ENCODE data around the gene RGS3.

RGS3 gene

DNA sequence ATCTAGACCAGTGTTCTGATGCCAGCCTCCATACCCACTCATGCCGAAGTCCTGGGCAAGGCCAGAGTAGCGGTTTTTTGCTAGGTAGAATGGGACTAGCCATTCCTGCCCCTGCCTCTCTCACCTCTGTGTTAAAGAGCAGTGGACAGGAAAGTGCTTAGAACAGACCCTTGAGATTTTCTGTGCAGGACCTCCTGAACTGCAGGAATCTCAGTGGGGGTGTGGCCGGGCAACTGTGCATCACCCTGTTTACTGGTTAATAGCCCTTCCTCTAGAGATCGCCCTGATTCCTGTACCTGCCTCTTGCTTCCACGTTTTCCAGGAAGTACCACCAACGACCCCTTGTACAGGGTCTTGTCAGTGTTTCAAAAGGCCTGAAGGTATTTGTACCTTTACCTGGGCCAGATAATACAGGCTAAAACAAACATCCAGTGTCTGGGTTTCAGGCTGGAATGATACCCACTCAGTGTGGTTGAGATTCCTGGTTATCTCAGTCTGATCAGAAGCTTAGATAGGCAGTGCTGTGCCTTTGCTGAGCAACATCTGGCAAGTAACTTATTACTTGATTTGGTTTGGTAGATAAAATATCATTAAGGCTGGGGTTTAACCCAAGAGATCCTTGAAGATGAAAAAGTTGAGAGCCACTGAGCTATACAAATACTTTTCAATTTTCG is 65.9 kb downstream of the RGS3 start:
- DNase-seq (ENCODE audit: low spot score) = no peak

DNA sequence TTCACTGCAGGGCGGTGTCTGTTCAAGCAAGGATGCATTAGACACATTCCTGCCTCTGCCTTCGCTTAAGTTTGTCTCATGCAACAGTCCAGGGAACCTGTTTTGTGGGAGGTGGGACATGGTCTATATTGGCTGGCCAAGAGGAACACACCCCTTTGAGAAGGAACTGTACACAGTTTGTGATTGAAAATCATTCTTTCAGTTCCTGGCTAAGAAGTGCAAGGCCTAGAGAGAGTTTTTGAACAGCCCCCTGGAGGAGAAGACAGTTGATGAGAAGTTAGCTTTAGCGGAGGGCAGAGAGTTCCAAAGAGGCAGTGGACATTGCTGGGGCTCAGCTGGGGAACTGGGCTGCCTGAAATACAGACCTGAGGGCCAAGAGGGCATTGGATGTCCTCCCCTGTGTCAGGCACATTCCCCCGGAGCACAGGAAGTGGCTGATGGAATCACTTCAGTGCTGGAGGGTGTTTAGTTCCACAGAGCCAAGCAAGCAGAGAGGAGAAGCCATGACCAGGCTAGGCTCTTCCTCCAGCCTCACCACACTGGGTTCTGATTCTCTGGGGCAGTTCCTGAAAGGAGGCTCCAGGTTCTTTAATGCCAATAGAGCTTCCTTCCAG is 66.6 kb downstream of the RGS3 start:
- no peak for DNase-seq (ENCODE audit: low spot score)

DNA sequence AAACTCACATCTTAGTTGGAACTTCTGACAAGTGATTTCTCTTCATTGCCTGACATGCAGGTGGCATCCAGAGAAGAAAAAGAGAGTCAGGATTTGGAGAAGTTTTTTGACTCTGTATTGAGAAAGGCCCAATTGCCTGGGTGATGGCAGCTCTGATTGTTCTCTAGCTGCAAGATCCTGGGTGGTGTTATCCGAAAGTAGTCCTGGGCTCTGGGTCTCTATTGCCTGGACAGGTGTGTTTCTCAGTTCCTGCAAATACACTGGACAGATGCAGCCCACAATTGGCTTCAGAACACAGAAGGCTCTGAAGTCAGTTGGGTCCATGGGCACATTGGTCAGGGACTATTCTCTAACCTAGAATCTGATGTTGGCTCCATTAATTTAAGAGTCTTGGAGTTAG is 67.4 kb downstream of the RGS3 start:
- DNase-seq (ENCODE audit: low spot score) = no peak

DNA sequence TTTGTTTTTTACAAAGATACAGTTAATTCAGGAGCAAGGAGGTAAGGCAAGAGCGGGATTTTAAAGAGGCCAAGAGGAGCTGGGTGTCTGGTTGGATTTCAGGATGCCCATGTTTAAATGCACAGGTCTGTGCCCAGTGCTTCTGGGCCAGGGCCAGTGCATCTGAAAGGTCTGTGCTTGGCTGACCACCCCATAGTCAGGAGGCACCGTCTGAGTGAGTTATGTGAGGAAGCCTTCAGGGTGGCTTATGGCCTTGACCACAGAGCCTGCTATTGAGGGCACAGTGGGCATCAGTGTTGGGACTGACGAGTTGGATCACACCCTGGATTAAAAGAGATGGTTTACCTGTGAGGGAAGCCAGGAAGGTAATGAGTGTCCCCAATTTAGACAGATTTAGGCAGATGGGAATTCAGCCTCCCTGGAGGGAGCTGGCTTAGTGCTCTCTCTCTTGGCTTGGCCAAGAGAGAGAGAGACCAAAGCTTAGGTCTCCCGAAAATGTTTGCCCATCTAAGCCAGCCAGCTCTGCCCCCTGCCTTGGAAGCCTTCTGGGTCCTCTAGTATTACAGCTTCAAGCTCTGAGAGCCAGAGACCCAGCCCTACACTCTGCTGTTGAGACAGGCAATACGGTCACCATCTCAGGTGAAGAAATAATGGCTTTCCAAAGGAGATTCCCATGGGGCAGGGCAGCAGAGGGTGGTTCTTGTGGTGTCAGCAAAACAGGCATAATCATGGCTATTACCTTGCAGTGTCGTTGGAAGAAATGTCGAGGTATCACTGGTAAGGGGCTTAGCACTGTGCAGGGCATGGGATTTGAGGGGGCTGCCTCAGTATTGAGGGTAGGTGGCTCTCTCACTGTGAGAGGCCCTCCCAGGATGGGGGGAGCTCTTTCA is 68.6 kb downstream of the RGS3 start:
- no peak for DNase-seq (ENCODE audit: low spot score)

DNA sequence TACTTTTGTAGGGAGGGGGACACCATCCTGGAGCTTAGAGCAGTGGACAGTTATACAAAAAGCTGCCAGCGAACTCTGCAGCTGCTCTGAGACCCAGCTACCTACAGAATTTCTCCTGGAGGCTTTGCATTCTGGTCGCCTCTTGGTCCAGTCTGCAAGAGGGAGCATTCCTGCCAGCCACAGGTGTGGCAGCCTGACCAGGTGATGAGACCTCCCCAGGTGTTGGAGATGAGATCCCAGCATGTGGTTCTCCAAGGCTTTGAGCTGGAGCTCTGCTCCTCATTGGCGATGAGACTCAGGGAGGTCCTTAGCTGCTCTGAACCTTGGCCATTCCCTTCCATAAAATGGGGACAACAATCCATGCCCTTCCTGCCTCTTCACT is 69.3 kb downstream of the RGS3 start:
- DNase-seq (ENCODE audit: low spot score) = no peak

DNA sequence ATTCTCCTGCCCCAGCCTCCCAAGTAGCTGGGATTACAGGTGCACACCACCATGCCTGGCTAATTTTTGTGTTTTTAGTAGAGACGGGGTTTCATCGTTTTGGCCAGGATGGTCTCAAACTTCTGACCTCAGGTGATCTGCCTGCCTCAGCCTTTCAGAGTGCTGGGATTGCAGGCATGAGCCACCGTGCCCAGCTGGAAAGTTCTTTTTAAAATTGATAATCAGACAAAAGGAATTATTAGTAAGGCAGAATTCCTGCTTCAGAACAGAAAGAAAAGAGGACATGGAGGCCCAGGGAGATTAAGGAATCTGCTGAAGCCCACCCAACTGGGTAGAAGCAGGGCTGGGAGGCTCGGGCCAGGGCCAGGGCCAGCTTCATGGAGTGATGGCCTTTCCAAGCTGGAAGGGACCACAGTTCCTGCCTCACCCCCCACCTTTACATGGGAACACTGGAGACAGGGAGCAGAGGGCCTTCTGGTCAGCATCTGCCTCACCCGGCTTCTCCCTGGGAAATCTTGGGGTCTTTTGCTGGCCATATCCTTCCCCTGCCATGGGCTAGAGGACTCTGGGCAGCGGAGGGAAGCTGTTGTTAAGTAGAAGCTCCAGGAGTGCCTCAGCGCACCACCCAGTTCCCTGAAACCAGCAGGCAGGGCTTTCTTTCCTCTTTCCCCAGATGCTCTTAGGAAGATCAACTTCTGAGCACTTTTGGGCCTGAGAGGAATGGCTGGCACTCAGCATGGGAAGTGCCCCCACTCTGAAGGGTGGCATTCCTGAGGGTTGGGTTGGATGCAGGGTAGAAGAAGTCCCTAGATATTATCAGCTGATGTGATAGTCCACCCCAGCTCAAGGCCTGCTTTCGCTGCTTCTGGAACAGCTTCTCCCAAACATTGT is 70.1 kb downstream of the RGS3 start:
- DNase-seq (ENCODE audit: low spot score) = no peak

DNA sequence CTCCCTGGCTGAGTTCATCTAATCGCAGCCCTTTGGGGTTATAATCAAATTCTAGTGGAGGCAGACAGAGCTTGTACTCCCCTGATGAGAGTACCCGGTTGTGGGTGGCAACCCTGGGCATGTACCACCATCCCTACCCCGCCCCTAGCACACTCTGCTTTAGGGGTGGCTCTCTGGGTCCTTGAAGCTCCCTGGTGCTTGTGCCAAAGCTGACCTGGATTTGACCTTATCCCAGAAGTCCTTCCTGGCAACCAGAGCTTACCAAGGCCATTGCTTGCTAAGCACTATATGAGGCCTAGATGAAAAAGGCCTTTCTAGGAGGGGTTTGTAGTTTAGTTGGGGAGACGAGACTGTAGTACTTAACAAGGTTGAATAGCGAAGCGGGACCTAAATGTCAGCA is 72.2 kb downstream of the RGS3 start:
- no peak for DNase-seq (ENCODE audit: low spot score)

DNA sequence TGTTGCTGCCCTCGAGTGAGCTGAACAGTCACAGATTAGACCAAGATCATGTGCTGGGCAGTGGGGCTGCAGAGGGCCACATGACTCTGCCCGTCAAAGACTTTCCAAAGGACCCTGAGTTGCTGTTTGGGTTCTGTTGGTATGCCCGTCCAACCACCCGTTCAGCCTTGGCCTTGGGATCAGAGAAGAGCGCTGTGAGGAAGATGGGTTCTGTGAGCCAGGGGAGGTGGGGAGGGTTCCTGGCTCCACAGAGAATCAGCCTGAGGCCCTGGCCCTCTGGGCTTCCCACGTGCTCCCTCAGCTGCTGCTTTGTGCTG is 72.6 kb downstream of the RGS3 start:
- DNase-seq (ENCODE audit: low spot score) = no peak

DNA sequence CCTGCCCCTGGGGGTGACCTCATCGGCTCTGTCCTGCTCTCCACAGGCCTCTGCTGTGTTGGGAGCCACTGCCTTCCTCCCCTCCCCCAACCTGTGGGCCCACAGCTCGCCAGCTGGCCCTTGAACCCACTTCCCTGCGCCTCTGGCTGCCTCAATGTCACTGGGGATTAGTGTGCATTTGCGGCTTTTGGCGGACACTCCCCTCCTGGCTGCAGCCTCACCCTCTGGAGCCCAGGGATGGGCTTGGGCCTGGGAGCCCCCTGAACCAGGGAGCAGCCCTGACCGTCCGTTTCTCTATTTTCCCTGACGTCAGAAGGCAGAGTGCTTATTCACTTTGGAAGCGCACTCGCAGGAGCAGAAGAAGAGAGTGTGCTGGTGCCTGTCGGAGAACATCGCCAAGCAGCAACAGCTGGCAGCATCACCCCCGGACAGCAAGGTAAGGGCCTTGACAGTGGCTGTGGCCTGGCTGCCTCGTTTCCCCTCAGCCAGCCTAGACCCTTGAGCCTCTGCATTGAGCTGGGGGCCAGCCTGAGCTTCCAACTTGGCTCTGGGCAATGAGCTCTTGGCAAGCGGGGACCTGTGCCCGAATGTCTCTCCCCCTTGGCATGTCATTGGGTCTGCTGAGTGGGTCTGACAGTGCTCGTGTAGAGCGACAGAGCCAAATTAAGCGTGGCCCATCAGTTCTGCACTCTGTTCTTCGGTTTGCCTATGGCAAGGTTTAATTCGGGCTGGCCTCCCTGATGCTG is 73.1 kb downstream of the RGS3 start:
- DNase-seq (ENCODE audit: low spot score) = no peak

DNA sequence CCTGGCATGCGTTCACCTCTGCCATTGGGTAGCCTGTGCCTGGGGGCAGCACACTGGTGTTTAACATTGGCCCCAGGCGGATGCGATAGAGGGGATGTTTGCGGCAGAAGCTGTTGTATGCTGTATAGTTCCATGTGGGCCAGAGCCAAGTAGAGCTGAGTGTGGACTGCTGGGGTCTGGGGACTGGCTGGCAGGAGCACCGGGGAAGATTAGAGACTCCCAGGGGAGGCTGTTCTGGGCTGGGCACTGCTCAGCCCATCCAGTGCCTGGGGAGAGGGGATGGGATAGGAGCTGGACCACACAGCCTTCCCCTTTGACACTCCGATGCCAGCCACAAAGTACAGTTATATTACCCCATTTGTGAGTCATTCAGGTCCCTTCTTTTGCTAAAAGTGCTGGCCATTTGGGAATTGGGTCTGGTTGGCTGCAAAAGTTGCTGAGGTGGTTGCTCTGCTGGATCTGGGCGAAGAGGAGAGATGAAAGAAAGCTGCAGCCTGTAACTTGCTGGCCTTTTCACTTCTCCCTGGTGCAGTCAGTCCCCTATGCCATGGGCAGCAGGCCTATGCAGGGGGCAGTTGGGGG is 73.8 kb downstream of the RGS3 start:
- DNase-seq (ENCODE audit: low spot score) = no peak

DNA sequence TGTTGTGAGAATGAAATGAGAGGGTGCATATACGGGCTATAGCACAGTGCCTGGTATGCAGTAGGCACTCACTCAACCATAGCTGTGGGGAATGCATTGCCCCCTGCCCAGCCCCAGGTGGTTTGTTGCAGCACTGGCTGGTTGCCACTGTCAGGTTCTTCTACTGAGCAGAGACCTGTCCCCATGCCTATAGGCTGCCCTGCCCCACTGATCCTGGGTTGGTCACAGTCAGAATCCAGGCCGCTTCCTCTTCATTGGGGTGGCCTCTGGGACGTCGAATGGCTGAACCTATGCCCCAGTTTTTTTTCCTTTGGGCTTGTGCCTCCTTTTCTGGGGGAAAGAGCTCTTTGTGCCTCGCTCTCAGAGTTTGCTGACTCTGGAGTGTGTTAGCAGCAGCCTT is 74.6 kb downstream of the RGS3 start:
- no peak for DNase-seq (ENCODE audit: low spot score)

DNA sequence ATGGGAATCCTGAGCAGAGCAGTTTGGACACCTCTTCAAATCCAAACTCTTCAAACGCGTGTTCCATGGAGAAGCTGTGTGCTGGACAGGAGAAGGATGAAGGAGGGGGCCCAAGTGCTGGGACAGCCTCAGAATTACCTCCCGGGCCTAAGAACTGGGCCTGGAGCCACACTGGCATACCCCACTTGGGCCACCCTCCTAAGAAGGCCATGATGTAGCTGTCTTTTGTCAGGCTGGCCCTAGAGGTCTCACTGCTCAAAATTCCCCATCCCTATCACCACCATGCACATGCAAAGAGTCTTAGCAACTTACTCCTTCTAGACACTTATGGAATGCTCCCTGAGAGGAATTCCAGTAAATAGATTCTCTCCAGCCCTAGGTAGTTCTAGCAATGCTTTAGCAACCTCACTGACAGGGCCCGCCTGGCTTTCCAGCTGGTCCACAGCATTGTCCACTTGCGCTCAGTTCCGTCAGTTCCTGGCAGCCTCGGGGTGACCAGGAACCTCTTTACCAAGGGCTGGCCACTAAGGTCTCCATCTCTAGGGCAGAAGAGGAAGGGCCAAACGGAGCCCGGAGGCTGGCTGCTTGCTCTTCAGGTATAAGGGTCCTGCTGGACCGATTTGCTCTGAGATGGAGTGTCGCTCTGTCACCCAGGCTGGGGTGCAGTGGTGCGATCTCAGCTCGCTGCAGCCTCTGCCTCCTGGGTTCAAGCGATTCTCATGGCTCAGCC is 75.3 kb downstream of the RGS3 start:
- no peak for DNase-seq (ENCODE audit: low spot score)

DNA sequence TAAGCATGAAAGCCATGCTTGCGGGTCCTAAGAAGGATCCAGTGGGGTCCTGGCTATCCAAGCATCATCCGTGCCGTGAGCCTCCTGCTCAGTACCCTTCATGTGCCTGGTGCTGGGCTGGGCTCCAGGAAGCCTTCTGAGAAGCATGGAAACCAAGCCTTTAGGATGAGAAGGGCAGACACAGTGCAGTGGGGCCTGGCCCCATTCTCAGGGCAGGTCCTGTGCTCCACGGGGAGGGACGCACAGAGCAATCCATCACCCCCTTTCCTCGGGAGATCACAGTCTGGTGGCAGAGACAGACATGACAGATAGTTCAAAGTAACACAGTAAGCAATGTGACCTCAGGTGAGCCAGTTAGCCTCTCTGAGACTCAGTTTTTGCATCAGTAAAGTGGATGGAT is 76.9 kb downstream of the RGS3 start:
- no peak for DNase-seq (ENCODE audit: low spot score)

DNA sequence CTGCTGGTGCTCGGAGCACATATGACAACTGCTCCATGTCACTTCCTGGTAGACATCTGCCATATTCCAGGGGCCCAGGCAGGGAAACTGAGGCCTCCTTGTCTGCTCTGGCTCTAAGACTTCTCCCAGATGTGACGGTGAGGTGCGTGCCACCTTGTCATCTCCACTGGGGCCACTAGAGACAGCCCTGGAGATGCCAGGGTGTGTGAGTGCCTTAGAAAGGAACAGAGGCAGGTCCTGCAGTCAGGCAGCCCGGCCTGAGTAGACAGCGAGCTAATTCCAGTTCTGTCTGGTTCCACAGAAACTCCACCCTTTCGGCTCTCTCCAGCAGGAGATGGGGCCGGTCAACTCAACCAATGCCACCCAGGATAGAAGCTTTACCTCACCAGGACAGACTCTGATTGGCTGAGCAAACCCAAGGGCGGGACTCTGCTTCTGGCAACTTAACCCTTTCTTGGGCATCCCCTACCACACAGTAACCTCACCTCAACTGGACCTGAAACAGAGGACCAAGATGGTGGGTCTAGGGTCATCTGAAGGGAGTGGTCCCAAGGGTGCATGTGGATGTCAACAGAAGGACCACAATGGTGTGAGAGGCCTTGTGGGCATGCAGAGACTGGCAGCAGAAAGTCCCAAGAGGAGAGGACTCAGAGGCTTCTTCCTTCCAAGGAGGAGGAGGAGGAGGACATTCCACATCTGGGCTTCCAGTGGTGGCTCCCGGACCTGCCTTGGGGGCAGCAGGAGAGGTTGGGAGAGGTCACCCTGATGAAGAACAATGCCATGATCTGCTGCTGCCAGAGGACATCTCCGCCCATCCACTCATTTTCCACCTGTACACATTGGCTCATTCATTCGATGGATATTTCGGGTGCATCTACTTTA is 77.7 kb downstream of the RGS3 start:
- peak; percentile 65 for DNase-seq (ENCODE audit: low spot score)

DNA sequence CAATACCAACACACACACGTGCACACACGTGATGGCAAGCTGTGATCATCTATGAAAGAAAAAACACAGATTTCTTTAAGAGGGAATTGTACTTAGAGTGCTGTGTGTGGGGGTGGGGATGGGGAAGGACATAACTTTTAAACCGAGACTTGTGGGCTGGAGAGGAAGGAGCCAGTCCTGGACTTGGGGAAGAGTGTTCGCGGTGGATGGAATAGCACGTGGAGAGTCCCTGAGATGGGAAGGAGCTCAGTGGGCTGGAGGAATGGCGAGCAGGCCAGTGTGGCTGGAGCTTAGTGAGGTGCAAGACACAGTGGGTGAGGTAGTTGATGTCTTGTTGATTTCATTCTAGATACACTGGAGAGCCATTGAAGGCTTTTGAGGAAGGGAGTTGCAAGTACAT is 78.5 kb downstream of the RGS3 start:
- no peak for DNase-seq (ENCODE audit: low spot score)

DNA sequence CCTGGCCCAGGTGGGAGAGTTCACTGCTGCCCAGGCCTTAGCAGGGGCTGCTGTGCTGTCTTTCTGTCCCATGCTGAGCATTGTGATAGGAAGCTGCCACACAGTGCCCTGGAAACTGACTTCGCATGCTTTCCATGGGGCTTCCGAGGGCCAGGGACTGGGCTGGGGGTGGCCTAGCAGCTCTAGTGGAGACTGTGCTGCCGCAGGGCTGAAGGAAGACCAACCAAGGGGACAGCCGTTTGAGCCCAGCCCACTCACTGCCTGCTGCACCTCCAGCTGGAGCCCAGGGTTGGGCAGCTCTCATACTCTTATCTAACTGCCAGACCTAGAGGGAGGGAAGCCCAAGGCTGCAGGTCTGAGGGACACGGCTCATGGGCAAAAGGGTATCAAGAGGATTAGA is 79.2 kb downstream of the RGS3 start:
- DNase-seq (ENCODE audit: low spot score) = no peak

DNA sequence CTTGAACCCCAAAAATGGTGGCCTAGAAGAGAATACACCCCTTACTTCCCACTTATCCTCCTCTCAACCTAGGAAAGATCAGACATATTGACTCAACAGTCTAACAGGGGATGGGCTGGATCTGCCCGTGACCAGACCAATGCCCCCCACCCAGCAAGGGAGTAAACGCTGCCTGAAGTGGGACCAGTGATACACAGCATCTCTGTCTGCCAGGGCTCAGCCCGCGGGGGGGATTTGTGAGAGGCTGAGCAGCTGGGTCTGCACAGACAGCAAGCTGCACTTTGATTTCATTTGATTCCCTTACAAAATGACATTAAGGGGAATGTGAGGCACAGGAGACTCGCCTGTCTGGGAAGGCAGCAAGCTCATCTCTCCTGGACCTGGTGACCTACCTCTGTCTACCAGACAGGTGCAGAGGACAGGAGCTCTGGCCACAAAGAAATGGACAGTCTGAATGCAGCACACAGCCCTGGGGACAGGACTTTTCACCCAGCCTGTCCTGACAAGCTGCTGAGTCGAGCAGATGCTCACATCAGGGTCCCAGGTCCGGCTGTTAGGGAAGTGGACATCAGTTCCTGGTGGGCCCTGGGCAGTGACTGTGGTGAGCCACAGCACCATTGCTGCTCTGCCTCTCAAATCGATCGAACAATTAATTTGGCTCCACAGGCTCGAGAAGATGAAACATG is 79.9 kb downstream of the RGS3 start:
- no peak for DNase-seq (ENCODE audit: low spot score)

DNA sequence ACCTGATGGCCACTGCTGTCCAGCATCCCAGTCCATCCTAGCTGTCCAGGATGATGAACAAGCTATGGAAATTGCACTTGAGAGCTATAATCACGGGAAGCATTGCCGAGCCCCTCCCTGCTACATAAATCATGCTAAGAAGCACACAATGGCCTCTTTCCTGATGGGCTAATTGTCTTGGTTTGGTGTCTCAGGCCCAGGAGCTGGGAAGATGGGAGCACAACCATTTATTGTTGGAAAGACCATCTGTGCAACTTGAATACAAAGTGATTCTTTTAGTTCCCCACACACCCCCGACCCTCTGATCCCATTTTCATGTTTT is 80.4 kb downstream of the RGS3 start:
- no peak for DNase-seq (ENCODE audit: low spot score)

DNA sequence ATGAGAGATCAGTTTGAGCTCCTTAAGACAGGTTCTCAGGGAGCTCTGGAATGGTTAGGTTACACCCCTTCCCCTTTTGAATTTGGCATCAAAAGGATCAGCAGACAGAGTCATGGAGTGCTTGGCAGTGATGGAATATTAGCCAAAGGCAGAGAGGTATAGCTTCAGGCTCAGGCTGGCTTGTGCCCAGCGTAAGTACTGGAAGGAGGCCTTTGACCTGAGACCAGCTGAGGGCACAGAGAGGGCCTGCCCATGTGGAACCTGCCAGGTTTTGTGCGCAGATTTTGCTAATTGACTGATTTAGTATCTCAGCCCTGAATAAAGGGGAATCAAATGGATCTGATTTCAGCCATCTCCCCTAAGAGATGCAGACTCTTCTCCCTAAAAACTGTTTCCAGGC is 81.5 kb downstream of the RGS3 start:
- no peak for DNase-seq (ENCODE audit: low spot score)

All from GM03348 (cell line).